ENCODE data around the gene KCND3. TPM values are rescaled to one million over a fixed set of nuclear protein-coding genes. Genes with fewer than 3 reads are reported as not detected.

KCND3 gene
- total RNA-seq, 1 donor from 2014 or later, result 0.43 TPM

GRCh38 chr1:111776861-111777260 lies 212.6 kb downstream of the KCND3 start:
- H3K9ac ChIP-seq (ENCODE audit: low read length), result no peak overlapping the region
- peaks cover 6% of the 10 kb centered on the region for H3K4me1 ChIP-seq (ENCODE audit: insufficient read depth, low read length)
- no peaks in the 10 kb centered on the region for H3K27me3 ChIP-seq (ENCODE audit: insufficient read depth, low read length)
- no peak for DNase-seq (ENCODE audit: low read depth)
- FAIRE-seq, result no peak
- TF ChIP-seq EZH2 (IDR thresholded peaks at IDR 0.05; ENCODE audit: insufficient read depth, low read length) (no peak), CTCF (IDR thresholded peaks at IDR 0.05; ENCODE audit: insufficient read depth, low read depth, low read length) (no peak)
- no peak overlapping the region for H3K4me3 Mint-ChIP-seq (ENCODE audit: unreplicated experiment)
- H4K20me1 ChIP-seq (ENCODE audit: insufficient read depth, low read length), result no peaks in the 10 kb centered on the region
- H3K4me3 ChIP-seq (ENCODE audit: insufficient read depth, low read depth, low read length), result no peak overlapping the region
- H2AFZ ChIP-seq (ENCODE audit: low read depth, low read length), result no peak overlapping the region
- H3K79me2 ChIP-seq (ENCODE audit: insufficient read depth, low read length), result no peaks in the 10 kb centered on the region
- no peaks in the 10 kb centered on the region for H3K27me3 Mint-ChIP-seq (ENCODE audit: low read depth, unreplicated experiment)
- no peaks in the 10 kb centered on the region for H3K36me3 Mint-ChIP-seq (ENCODE audit: low read depth, unreplicated experiment)
- H3K4me2 ChIP-seq (ENCODE audit: low read length), result no peak overlapping the region
- H3K9me3 Mint-ChIP-seq (ENCODE audit: unreplicated experiment), result peaks cover 3% of the 10 kb centered on the region
- H3K27ac ChIP-seq (ENCODE audit: low read depth, low read length), result no peak overlapping the region
- peaks cover 28% of the 10 kb centered on the region for H3K4me1 Mint-ChIP-seq (ENCODE audit: low read depth, unreplicated experiment)
- H3K27ac Mint-ChIP-seq (ENCODE audit: unreplicated experiment), result peak overlapping the region; percentile 50
- H3K9me3 ChIP-seq (ENCODE audit: insufficient read depth, low read depth, low read length), result no peaks in the 10 kb centered on the region
- H3K36me3 ChIP-seq (ENCODE audit: insufficient read depth, low read length), result no peaks in the 10 kb centered on the region

- Histone ChIP-seq H3K9me3 (ENCODE audit: insufficient read depth, low read depth, low read length) (no peaks in the 10 kb centered on the region), H3K4me3 (ENCODE audit: insufficient read depth, low read depth, low read length) (no peak overlapping the region), H3K9ac (ENCODE audit: low read length) (no peak overlapping the region), H2AFZ (ENCODE audit: low read depth, low read length) (no peak overlapping the region), H3K36me3 (ENCODE audit: insufficient read depth, low read length) (no peaks in the 10 kb centered on the region), H3K4me2 (ENCODE audit: low read length) (peak overlapping the region; percentile 28), H4K20me1 (ENCODE audit: insufficient read depth, low read length) (no peaks in the 10 kb centered on the region), H3K27me3 (ENCODE audit: insufficient read depth, low read length) (no peaks in the 10 kb centered on the region), H3K4me1 (ENCODE audit: insufficient read depth, low read length) (peaks cover 6% of the 10 kb centered on the region), H3K27ac (ENCODE audit: low read depth, low read length) (no peak overlapping the region), H3K79me2 (ENCODE audit: insufficient read depth, low read length) (no peaks in the 10 kb centered on the region)
- no peaks in the 10 kb centered on the region for H3K27me3 Mint-ChIP-seq (ENCODE audit: low read depth, unreplicated experiment)
- H3K27ac Mint-ChIP-seq (ENCODE audit: unreplicated experiment), result no peak overlapping the region
- DNase-seq (ENCODE audit: low read depth) (no peak), FAIRE-seq (no peak)
- peaks cover 3% of the 10 kb centered on the region for H3K9me3 Mint-ChIP-seq (ENCODE audit: unreplicated experiment)
- H3K4me3 Mint-ChIP-seq (ENCODE audit: unreplicated experiment), result no peak overlapping the region
- H3K36me3 Mint-ChIP-seq (ENCODE audit: low read depth, unreplicated experiment), result no peaks in the 10 kb centered on the region
- TF ChIP-seq CTCF (IDR thresholded peaks at IDR 0.05; ENCODE audit: insufficient read depth, low read depth, low read length), result no peak
- no peak for TF ChIP-seq EZH2 (IDR thresholded peaks at IDR 0.05; ENCODE audit: insufficient read depth, low read length)
- peaks cover 31% of the 10 kb centered on the region for H3K4me1 Mint-ChIP-seq (ENCODE audit: low read depth, unreplicated experiment)
Observed at GRCh38 chr1:111776391-111776790, 213.1 kb downstream of the KCND3 start.

GRCh38 chr1:111775966-111776365 lies 213.5 kb downstream of the KCND3 start:
- no peak overlapping the region for H3K9ac ChIP-seq (ENCODE audit: low read length)
- H3K4me2 ChIP-seq (ENCODE audit: low read length), result no peak overlapping the region
- no peaks in the 10 kb centered on the region for H3K9me3 ChIP-seq (ENCODE audit: insufficient read depth, low read depth, low read length)
- Mint-ChIP-seq H3K27ac (ENCODE audit: unreplicated experiment) (no peak overlapping the region), H3K4me3 (ENCODE audit: unreplicated experiment) (no peak overlapping the region), H3K27me3 (ENCODE audit: low read depth, unreplicated experiment) (no peaks in the 10 kb centered on the region), H3K36me3 (ENCODE audit: low read depth, unreplicated experiment) (no peaks in the 10 kb centered on the region), H3K4me1 (ENCODE audit: low read depth, unreplicated experiment) (peaks cover 35% of the 10 kb centered on the region), H3K9me3 (ENCODE audit: unreplicated experiment) (peaks cover 3% of the 10 kb centered on the region)
- no peak overlapping the region for H2AFZ ChIP-seq (ENCODE audit: low read depth, low read length)
- DNase-seq (ENCODE audit: low read depth) (no peak), FAIRE-seq (no peak)
- no peak for TF ChIP-seq EZH2 (IDR thresholded peaks at IDR 0.05; ENCODE audit: insufficient read depth, low read length)
- no peak for TF ChIP-seq CTCF (IDR thresholded peaks at IDR 0.05; ENCODE audit: insufficient read depth, low read depth, low read length)
- no peaks in the 10 kb centered on the region for H4K20me1 ChIP-seq (ENCODE audit: insufficient read depth, low read length)
- H3K4me3 ChIP-seq (ENCODE audit: insufficient read depth, low read depth, low read length), result no peak overlapping the region
- no peaks in the 10 kb centered on the region for H3K79me2 ChIP-seq (ENCODE audit: insufficient read depth, low read length)
- peaks cover 6% of the 10 kb centered on the region for H3K4me1 ChIP-seq (ENCODE audit: insufficient read depth, low read length)
- no peak overlapping the region for H3K27ac ChIP-seq (ENCODE audit: low read depth, low read length)
- no peaks in the 10 kb centered on the region for H3K27me3 ChIP-seq (ENCODE audit: insufficient read depth, low read length)
- no peaks in the 10 kb centered on the region for H3K36me3 ChIP-seq (ENCODE audit: insufficient read depth, low read length)

Data from astrocyte (in vitro differentiated cells and primary cell).